GM18519 (cell line): ENCODE measurements around the gene PLCG2.

Experiments
- ATAC-seq: cut with Tn5 transposase; IDR thresholded peaks from one replicate; pipeline ENCODE4 v1.9.1; 2021; ENCODE audit warnings: mild to moderate bottlenecking, moderate library complexity; ENCODE audit not compliant: unreplicated experiment, low FRiP score

PLCG2 gene

GRCh38 chr16:81813648-81814047, 34.6 kb downstream of the PLCG2 start:
- no peak for ATAC-seq

- no peak for ATAC-seq
Observed at GRCh38 chr16:81814751-81815428, 35.8 kb downstream of the PLCG2 start.

- ATAC-seq = no peak
Observed at GRCh38 chr16:81815429-81815766, 36.3 kb downstream of the PLCG2 start.

GRCh38 chr16:81816351-81816750, 37.3 kb downstream of the PLCG2 start:
- ATAC-seq = no peak

GRCh38 chr16:81816793-81817210, 37.7 kb downstream of the PLCG2 start:
- no peak for ATAC-seq

DNA sequence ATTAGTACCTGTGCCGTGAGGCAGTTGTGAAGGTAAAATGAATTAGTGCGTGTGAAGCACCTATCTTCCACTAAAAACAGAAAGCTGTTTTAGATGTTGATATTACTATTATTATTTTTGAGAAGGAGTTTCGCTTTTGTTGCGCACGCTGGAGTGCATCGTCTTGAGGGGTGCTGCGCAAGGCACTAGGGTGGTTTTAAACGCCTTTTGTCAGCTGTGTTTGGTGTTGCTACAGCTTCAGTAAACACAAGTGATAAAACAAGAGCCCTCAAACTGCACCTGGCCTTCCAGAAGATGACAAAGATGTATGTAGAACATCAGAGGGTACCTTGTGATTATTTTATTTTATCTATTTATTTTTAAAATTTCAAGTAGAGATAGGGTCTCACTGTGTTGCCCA, 38.2 kb downstream of the PLCG2 start:
- ATAC-seq = no peak

DNA sequence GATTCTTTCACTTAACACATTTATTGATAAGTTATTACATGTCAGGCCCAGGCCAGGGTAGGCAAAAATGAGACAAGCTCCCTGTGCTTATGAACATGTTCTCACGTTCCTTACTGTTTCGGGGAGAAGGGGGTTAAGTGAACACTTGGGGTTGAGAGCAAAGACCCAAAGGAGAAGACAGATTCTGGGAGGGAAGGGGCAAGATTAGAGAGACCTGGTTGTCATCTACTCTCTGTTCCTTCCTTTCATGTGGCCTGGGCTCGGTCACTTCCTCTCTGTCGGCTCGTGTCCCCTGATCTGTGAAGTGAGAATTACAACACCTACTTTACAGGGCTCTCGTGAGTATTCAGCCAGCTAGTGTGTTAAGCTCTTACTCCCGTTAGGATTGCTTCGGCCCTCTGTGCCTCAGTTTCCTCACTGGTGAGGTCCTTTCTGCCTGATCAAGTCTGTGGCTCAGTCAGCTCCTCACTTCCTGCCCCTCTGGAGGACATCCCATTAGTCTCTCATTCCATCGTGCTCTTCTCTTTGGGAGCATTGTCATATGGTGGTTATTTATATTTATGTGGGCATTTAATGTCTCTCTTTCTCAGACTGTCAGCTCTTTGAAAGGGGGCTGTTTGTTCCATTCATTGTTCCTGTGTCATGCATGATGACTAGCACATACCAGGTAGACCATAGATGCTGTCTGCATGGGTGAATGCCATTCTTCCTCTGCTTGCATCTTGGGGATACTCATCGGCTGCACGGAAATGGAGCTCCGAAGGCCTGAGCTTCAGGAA, 38.9 kb downstream of the PLCG2 start:
- no peak for ATAC-seq

DNA sequence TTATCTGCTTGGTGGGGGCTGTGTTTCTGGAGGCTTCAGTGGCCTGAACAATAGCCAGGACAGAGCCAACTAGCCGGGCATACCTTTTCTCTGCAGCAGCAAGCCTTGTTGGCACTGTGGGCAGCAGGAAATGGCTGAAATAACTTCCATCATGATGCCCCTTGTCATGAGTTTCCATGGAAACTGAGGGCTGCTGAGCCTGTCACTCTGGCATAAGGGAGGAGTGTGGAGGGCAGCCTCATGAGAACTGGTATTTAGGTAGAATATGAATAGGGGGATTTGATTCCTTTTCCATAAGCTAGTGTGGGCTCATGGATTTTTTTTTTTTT, 39.4 kb downstream of the PLCG2 start:
- ATAC-seq = no peak

DNA sequence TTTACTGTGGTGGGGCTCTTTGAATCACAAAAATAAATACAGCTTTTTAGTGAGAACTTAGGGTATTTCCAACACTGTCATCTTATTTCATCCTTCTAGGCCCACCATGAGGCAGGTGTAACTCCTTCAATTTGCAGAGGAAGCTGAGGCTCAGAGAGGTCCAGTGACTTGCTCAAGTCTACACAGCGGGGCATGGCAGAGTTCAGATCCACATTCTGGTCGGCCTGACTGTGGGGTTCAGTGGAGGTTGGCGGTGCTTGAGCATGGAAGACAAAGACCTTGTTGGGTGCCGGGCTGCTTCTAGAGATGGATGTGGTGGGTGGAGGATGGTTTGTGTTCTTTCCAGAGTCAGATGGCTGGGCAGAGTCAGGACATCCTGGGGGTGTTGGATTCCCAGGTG, 39.8 kb downstream of the PLCG2 start:
- ATAC-seq = no peak

GRCh38 chr16:81821436-81822128, 42.5 kb downstream of the PLCG2 start:
- no peak for ATAC-seq

GRCh38 chr16:81823111-81823510, 44.0 kb downstream of the PLCG2 start:
- peak; percentile 33 for ATAC-seq

- ATAC-seq = no peak
Observed at GRCh38 chr16:81823734-81824133, 44.6 kb downstream of the PLCG2 start.

GRCh38 chr16:81826523-81826922, 47.4 kb downstream of the PLCG2 start:
- ATAC-seq = no peak

- no peak for ATAC-seq
Observed at GRCh38 chr16:81830845-81831540, 51.9 kb downstream of the PLCG2 start.

DNA sequence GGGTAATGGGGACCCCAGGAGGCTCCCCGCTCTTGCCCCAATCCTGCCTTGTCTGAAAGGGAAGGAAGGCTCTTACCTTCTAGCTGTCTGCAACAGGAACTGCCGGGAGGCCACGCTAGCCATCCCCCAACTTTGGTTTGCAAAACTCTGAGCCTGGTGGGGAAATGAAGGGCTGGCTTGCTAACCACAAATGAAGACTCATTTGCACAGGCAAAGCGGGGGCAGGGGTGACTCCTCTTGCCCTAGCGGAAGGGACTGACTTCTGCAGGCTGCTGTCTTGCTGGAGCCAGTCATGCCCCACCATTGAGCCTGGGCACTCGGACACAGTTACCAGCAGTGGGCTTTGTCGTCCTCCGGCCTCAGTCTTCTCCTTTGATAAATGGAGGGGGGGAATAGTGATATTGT, 52.6 kb downstream of the PLCG2 start:
- ATAC-seq = peak; percentile 53

DNA sequence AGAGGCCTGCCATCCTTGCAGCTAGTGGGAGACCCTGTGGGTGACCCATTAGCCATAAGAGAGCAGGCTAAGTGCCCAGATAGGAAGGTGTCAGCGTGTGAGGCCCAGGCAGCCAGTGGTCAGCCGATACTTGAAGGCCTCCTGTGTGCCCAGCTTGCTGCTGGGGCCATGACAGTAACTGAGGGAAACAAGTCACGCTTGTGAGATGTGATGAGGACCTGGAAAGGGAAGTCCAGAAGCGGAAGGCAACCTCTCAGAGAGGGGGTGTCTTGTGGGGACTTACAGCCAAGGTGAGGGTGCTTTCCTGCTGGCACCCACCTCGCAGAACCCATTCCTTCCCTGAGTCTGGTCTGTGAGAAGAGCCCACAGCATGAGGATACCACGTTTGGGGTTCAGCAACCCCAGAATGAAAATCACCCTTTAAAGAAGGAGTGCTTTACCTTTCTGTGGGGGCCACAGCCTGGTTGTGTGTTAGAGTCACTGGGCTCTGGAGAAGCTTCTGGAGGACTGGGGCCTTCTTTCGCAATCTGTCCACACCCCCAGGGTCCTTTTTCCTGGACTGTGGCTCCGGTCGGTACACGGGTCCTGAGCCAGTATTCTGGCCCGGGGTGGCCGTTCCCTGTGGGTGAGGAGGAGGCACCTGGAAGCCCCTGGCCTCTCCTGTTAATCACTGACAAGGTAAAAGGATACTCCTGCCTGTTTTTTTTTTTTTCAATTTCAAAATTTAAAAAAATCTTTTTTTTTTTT, 53.9 kb downstream of the PLCG2 start:
- no peak for ATAC-seq

GRCh38 chr16:81833751-81834150, 54.7 kb downstream of the PLCG2 start:
- no peak for ATAC-seq

GRCh38 chr16:81834868-81835267, 55.8 kb downstream of the PLCG2 start:
- ATAC-seq = no peak

GRCh38 chr16:81836279-81837054, 57.4 kb downstream of the PLCG2 start:
- ATAC-seq = peak; percentile 52

- ATAC-seq = no peak
Observed at GRCh38 chr16:81837312-81837751, 58.2 kb downstream of the PLCG2 start.
